Vagina (tissue), 2 donors: ENCODE measurements around the gene DES.

Source experiments
- CTCF ChIP-seq, 3 experiments: fragments of 450-650 bp in 2 of 3; fragments of 200-600 bp in 1 of 3; sonication (generic) in 1 of 3; IDR thresholded peaks; one replicate each; pipeline ENCODE4 v1.5.1; 2017 to 2019; ENCODE audit warnings: antibody characterized with exemption in 3 of 3, mild to moderate bottlenecking in 2 of 3, moderate library complexity in 2 of 3
- POLR2A ChIP-seq, 2 donors: fragments of 450-650 bp; IDR thresholded peaks; one replicate each; pipeline ENCODE4 v1.6.1; 2017; ENCODE audit warnings: antibody characterized with exemption in 2 of 2, mild to moderate bottlenecking in 2 of 2, moderate library complexity in 2 of 2

- no peak for TF ChIP-seq CTCF (IDR thresholded peaks at IDR 0.05)
- no peak for TF ChIP-seq POLR2A (IDR thresholded peaks at IDR 0.05)
These were observed 56.3 kb downstream of the DES start for GRCh38 chr2:219474285-219475060.
